Lower leg skin (tissue), 3 donors: ENCODE results near the gene PTPRN2.

Experiments used
- POLR2A ChIP-seq, 2 donors: fragments of 450-650 bp; IDR thresholded peaks; one replicate each; pipeline ENCODE4 v1.6.1; 2016 to 2017; ENCODE audit warnings: antibody characterized with exemption in 2 of 2, mild to moderate bottlenecking in 1 of 2, moderate library complexity in 1 of 2
- TF ChIP-seq, protein P1 (sequence below), 3 donors: fragments of 450-650 bp; IDR thresholded peaks; one replicate each; pipeline ENCODE4 v1.5.1; 2016; ENCODE audit warnings: antibody characterized with exemption in 3 of 3, mild to moderate bottlenecking in 3 of 3, moderate library complexity in 2 of 3

DNA sequence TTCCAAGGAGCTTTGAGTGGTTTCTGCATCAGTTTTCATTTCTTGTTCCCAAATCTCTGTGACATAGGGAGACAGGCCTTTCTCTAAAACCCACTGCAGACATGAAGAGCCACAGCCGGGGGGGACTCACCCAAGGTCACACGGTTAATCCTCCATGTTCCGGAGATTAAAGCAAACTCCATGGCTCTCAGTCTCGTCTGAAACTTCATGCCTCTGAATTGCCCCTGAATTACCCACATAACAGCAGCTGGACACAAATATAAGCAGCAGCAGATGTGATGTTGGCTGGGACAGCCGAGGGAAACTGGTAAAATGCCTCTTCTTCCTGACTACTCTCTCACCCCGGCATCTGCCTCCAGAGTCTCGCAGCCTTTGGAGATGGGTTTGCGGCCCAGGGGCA, 848.6 kb downstream of the PTPRN2 start:
- TF ChIP-seq, protein P1, sequence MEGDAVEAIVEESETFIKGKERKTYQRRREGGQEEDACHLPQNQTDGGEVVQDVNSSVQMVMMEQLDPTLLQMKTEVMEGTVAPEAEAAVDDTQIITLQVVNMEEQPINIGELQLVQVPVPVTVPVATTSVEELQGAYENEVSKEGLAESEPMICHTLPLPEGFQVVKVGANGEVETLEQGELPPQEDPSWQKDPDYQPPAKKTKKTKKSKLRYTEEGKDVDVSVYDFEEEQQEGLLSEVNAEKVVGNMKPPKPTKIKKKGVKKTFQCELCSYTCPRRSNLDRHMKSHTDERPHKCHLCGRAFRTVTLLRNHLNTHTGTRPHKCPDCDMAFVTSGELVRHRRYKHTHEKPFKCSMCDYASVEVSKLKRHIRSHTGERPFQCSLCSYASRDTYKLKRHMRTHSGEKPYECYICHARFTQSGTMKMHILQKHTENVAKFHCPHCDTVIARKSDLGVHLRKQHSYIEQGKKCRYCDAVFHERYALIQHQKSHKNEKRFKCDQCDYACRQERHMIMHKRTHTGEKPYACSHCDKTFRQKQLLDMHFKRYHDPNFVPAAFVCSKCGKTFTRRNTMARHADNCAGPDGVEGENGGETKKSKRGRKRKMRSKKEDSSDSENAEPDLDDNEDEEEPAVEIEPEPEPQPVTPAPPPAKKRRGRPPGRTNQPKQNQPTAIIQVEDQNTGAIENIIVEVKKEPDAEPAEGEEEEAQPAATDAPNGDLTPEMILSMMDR (IDR thresholded peaks at IDR 0.05): no peak
- no peak for TF ChIP-seq POLR2A (IDR thresholded peaks at IDR 0.05)
